Smooth muscle cell (in vitro differentiated cells): ENCODE data around the gene IFIH1. TPM values are rescaled to one million over a fixed set of nuclear protein-coding genes. Genes with fewer than 3 reads are reported as not detected.

Source experiments
- DNase-seq: peaks from one replicate; lab custom pipeline; 2025; ENCODE audit not compliant: unreplicated experiment; lab: John Stamatoyannopoulos, UW
- H2AFZ ChIP-seq: fragments of 200-600 bp; sonication (generic); 2 replicates; pipeline ENCODE4 v1.6.0; 2016; ENCODE audit warnings: antibody characterized with exemption, low read depth, mild to moderate bottlenecking
- H3F3A ChIP-seq: fragments of 200-600 bp; sonication (generic); 2 replicates; pipeline ENCODE4 v1.6.0; 2017; ENCODE audit warnings: antibody characterized with exemption, low read depth
- H3K27ac ChIP-seq: fragments of 200-600 bp; sonication (generic); 2 replicates; pipeline ENCODE4 v1.5.1; 2016; ENCODE audit warnings: low read depth, mild to moderate bottlenecking
- H3K27me3 ChIP-seq: fragments of 200-600 bp; sonication (generic); 2 replicates; pipeline ENCODE4 v1.6.1; 2016; ENCODE audit warnings: low read depth, mild to moderate bottlenecking
- H3K36me3 ChIP-seq: fragments of 200-600 bp; sonication (generic); 2 replicates; pipeline ENCODE4 v1.5.1; 2016; ENCODE audit warnings: low read depth
- H3K4me1 ChIP-seq: fragments of 200-600 bp; sonication (generic); 2 replicates; pipeline ENCODE4 v1.5.1; 2016; ENCODE audit warnings: low read depth
- H3K4me2 ChIP-seq: fragments of 200-600 bp; sonication (generic); 2 replicates; pipeline ENCODE4 v1.6.0; 2016; ENCODE audit warnings: mild to moderate bottlenecking
- H3K4me3 ChIP-seq: fragments of 200-600 bp; sonication (generic); 2 replicates; pipeline ENCODE4 v1.5.1; 2016; ENCODE audit warnings: mild to moderate bottlenecking
- H3K79me2 ChIP-seq: fragments of 200-600 bp; sonication (generic); 2 replicates; pipeline ENCODE4 v1.6.0; 2016; ENCODE audit warnings: low read depth, mild to moderate bottlenecking
- H3K9ac ChIP-seq: fragments of 200-600 bp; sonication (generic); 2 replicates; pipeline ENCODE4 v1.6.0; 2016; ENCODE audit warnings: low read depth
- H3K9me3 ChIP-seq: fragments of 200-600 bp; sonication (generic); replicated peaks from 2 replicates; pipeline ENCODE4 v1.5.1; 2016; ENCODE audit warnings: low read depth
- H4K20me1 ChIP-seq: fragments of 200-600 bp; sonication (generic); 2 replicates; pipeline ENCODE4 v1.6.0; 2016; ENCODE audit warnings: low read depth
- WGBS: methylation state at CpG from one replicate; pipeline ENCODE4 v1.1.7; 2016; ENCODE audit warnings: low lambda C conversion rate; 5-methylcytosine and 5-hydroxymethylcytosine counted together
- polyA plus RNA-seq: library from polyadenylated mRNA; unstranded; fragments of >200 nt; fragmentation: Nextera tagmentation; extraction: Ambion mirVana; gene quantifications from 2 replicates; pipeline ENCODE4 v1.2.1, GENCODE V29; 2016
- total RNA-seq: library from RNA; depleted of rRNA; stranded (reverse); fragments of >200 nt; gene quantifications from 2 replicates; pipeline ENCODE4 v1.2.3, GENCODE V29; 2014
- TF ChIP-seq, protein P1 (sequence below): fragments of 200-600 bp; sonication (generic); IDR thresholded peaks from 2 replicates; pipeline ENCODE4 v1.5.1; 2017; ENCODE audit warnings: borderline replicate concordance, mild to moderate bottlenecking, antibody characterized with exemption; ENCODE audit not compliant: insufficient read depth, poor library complexity, severe bottlenecking

Gene IFIH1
- total and polyA plus RNA-seq, 2 experiments from 2014 or later: 0.24 to 2.3 TPM

DNA sequence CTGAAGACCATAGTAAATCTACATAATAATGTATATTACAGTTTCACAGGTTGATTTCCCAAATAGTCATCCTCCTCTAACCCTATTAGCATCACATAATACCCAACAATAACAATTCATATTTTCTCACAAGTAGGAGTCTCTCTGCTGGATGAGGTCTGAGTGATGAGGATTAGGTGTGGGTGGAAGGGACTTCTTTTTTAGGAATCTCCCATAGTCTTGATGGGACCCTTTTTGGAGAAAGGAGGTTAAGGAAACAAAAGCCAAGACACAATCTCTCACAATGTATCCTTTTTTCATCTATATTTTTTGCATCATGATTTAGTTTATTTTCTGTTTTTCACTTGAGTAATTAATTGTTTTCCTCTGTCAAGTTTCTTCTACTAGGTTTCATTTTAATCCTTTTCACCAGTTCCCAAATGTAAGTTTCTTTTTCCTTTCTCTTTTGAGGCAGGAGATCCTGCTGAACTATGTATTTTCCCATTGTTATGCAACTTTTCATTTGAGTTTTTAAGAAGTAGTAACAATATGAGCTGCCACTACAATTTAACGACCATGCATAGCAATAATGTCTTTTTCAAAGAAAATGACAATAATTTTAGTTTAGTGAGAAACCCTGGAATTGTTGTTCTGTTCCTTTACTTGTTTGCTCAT lies 2.5 kb upstream of the IFIH1 start:
- Histone ChIP-seq H3K4me2 (no peak overlapping the region), H3K27me3 (peaks cover 28% of the 10 kb centered on the region), H4K20me1 (no peaks in the 10 kb centered on the region), H2AFZ (no peak overlapping the region), H3K36me3 (no peaks in the 10 kb centered on the region), H3K4me3 (no peak overlapping the region), H3K9me3 (no peaks in the 10 kb centered on the region), H3K4me1 (no peaks in the 10 kb centered on the region), H3K79me2 (no peaks in the 10 kb centered on the region), H3F3A (no peaks in the 10 kb centered on the region), H3K9ac (no peak overlapping the region), H3K27ac (no peak overlapping the region)
- WGBS: 63% methylated on average over 1 of the region's 1 CpG
- no peak for DNase-seq
- TF ChIP-seq, protein P1, sequence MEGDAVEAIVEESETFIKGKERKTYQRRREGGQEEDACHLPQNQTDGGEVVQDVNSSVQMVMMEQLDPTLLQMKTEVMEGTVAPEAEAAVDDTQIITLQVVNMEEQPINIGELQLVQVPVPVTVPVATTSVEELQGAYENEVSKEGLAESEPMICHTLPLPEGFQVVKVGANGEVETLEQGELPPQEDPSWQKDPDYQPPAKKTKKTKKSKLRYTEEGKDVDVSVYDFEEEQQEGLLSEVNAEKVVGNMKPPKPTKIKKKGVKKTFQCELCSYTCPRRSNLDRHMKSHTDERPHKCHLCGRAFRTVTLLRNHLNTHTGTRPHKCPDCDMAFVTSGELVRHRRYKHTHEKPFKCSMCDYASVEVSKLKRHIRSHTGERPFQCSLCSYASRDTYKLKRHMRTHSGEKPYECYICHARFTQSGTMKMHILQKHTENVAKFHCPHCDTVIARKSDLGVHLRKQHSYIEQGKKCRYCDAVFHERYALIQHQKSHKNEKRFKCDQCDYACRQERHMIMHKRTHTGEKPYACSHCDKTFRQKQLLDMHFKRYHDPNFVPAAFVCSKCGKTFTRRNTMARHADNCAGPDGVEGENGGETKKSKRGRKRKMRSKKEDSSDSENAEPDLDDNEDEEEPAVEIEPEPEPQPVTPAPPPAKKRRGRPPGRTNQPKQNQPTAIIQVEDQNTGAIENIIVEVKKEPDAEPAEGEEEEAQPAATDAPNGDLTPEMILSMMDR: no peak

DNA sequence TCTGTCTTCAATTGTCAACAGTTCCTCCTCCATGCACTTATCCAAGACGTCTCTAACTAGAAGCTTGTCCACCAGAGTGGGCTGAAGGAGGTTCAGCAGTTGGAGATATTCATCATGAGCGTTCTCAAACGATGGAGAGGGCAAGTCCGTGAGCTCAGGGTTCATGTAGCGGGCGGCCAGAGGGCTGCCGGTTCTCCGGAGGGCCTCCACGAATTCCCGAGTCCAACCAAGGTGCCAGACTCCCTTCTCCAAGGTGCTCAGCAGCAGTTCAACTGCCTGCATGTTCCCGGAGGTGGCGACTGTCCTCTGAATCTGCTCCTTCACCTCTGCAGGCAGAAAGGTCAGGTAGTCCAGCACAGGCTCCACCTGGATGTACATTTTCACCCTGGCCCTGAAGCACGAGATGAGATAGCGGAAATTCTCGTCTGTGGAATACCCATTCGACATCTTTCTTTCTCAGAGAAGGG lies 590 bp downstream of the IFIH1 start:
- Histone ChIP-seq H3F3A (no peaks in the 10 kb centered on the region), H3K9me3 (no peaks in the 10 kb centered on the region), H3K27me3 (peaks cover 32% of the 10 kb centered on the region), H3K9ac (peak overlapping the region; percentile 47), H3K79me2 (no peaks in the 10 kb centered on the region), H3K36me3 (no peaks in the 10 kb centered on the region), H3K4me1 (no peaks in the 10 kb centered on the region), H2AFZ (peak overlapping the region; percentile 93), H4K20me1 (no peaks in the 10 kb centered on the region), H3K4me2 (peak overlapping the region; percentile 86), H3K27ac (no peak overlapping the region), H3K4me3 (peak overlapping the region; percentile 65)
- DNase-seq: no peak
- TF ChIP-seq, protein P1: no peak
- 58% methylated on average over 16 of the region's 16 CpGs for WGBS

DNA sequence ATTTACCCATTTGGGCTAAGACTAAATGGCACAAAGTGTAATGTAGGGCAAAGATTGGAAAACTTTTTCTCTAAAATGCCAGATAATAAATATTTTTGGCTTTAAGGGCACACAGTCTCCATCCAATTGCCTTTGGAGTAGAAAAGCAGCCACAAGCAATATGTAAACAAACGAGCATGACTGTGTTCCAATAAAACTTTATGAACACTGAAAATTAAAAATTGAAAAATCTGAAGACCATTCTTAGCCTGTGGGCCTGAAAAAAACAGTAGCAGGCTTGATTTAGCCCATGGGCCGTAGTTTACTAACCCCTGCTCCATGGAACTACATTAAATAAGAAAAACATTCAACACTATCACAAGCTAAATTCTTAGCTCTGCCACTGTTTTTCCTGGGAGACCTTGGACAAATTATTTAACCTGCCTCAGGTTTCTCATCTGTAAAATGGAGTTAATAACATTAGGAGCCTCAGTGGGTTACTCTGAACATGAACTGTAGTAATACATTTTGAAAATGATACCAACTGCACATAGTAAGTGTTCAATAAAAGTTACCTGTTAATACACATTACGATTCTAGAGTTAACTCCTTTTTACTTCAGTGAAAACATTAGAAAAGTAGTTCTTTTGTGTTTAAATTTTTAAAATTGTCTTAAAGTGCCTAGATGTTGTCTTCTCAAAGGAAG lies 1.3 kb downstream of the IFIH1 start:
- Histone ChIP-seq H3K9ac (no peak overlapping the region), H3K4me2 (no peak overlapping the region), H3K4me1 (no peaks in the 10 kb centered on the region), H3K9me3 (no peaks in the 10 kb centered on the region), H3K27ac (no peak overlapping the region), H4K20me1 (no peaks in the 10 kb centered on the region), H2AFZ (peak overlapping the region; percentile 93), H3K36me3 (no peaks in the 10 kb centered on the region), H3K27me3 (peaks cover 37% of the 10 kb centered on the region), H3K79me2 (no peaks in the 10 kb centered on the region), H3F3A (no peaks in the 10 kb centered on the region), H3K4me3 (peak overlapping the region; percentile 65)
- WGBS: 89% methylated on average over 3 of the region's 3 CpGs
- DNase-seq: no peak
- TF ChIP-seq, protein P1: no peak
